ENCODE data around the gene SHPK.
"Not testable (repeated sequence)": the region's sequence is repeated elsewhere in the genome, so short reads cannot be mapped to it uniquely, and the experiment has no call there.

The SHPK gene

GRCh38 chr17:3589784-3590183, 46.3 kb downstream of the SHPK start:
- H3K27ac ChIP-seq, result no peak overlapping the region
- TF ChIP-seq CTCF (IDR thresholded peaks at IDR 0.05), result no peak
- no peak for TF ChIP-seq ZFX (IDR thresholded peaks at IDR 0.05; ENCODE audit: borderline replicate concordance)

DNA sequence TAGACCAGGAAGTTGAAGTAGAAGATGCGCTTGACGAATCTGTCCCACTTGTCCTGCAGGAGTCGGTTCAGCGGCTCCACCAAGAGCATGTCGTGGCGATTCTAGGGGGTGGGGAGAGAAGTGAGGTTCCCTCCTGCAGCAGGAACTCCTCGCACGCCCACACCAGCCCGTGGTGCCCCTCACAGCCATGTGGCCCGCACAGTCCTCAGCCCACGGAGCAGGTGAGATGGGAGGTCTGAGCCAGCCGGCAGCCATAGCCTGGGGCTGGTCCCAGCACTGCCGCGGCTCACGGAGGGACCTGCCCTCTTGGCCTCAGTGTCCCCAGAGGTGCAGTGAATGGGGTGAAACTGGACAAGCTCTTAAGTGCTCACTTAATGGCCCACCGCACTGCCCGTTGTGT, 50.2 kb downstream of the SHPK start:
- H3K27ac ChIP-seq, result no peak overlapping the region
- no peak for TF ChIP-seq ZFX (IDR thresholded peaks at IDR 0.05; ENCODE audit: borderline replicate concordance)
- no peak for TF ChIP-seq CTCF (IDR thresholded peaks at IDR 0.05)

GRCh38 chr17:3583456-3583855, 52.6 kb downstream of the SHPK start:
- H3K27ac ChIP-seq, result no peak overlapping the region
- TF ChIP-seq CTCF (IDR thresholded peaks at IDR 0.05) (no peak), ZFX (IDR thresholded peaks at IDR 0.05; ENCODE audit: borderline replicate concordance) (no peak)

DNA sequence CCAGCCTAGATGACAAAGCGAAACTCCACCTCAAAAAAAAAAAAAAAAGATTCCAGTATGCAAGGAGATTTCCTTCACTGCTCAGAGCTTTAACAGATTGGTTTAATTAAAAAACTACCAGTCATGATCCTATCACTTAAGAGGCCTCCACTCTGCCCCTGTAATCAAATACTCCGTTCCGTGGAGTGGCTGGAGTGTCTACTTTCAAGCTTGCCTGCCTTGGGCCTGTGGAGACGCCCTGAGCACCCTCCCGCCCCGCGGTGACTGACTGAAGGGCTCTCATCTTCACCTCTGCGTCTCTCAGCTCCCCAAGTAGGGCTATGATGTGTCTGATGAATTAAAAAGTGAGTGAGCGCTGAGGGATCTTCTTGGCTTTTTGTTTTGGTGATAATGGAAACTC, 53.1 kb downstream of the SHPK start:
- H3K27ac ChIP-seq, result no peak overlapping the region

GRCh38 chr17:3578667-3579066, 57.4 kb downstream of the SHPK start:
- not testable (repeated sequence) for H3K27ac ChIP-seq

More for the DNA sequence above, 53.1 kb downstream of the SHPK start:
- TF ChIP-seq CTCF (IDR thresholded peaks at IDR 0.05), result no peak
- TF ChIP-seq ZFX (IDR thresholded peaks at IDR 0.05; ENCODE audit: borderline replicate concordance), result no peak

GRCh38 chr17:3576970-3577369, 59.1 kb downstream of the SHPK start:
- TF ChIP-seq ZFX (IDR thresholded peaks at IDR 0.05; ENCODE audit: borderline replicate concordance), result no peak
- no peak for TF ChIP-seq CTCF (IDR thresholded peaks at IDR 0.05)
- H3K27ac ChIP-seq, result no peak overlapping the region

- H3K27ac ChIP-seq, result no peak overlapping the region
- no peak for TF ChIP-seq CTCF (IDR thresholded peaks at IDR 0.05)
- TF ChIP-seq ZFX (IDR thresholded peaks at IDR 0.05; ENCODE audit: borderline replicate concordance), result no peak
Observed at GRCh38 chr17:3575511-3575910, 60.5 kb downstream of the SHPK start.

- H3K27ac ChIP-seq, result no peak overlapping the region
- TF ChIP-seq CTCF (IDR thresholded peaks at IDR 0.05), result no peak
- no peak for TF ChIP-seq ZFX (IDR thresholded peaks at IDR 0.05; ENCODE audit: borderline replicate concordance)
Observed at GRCh38 chr17:3574231-3574630, 61.8 kb downstream of the SHPK start.
